ENCODE data around the gene ANKRD27. TPM values are rescaled to one million over a fixed set of nuclear protein-coding genes. Genes with fewer than 3 reads are reported as not detected.
"Not testable (repeated sequence)": the region's sequence is repeated elsewhere in the genome, so short reads cannot be mapped to it uniquely, and the experiment has no call there.

Gene ANKRD27
- total RNA-seq, 4 donors from 2014 or later, result 14.7 to 44.3 (median 34.6) TPM

DNA sequence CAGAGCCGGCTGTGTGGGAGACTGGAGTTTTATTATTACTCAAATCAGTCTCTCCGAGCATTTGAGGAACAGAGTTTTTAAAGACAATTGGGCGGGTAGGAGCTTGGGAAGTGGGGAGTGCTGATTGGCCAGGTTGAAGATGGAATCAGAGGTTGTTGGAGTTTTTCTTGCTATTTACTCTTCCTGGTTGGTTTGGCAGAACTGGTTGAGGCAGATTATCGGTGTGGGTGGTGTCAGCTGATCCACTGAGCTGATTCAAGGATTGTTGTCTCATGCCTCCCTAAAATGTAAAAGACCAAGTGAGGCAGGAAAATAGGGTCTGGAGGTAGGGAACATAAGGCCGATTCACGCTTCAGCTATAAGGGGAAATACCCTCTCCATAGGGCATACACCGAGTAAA, 43.3 kb upstream of the ANKRD27 start:
- no peak for DNase-seq
- Histone ChIP-seq H3K27ac (no peak overlapping the region), H3K36me3 (peaks cover 0 to 4% (median 0%) of the 10 kb centered on the region in 4 donors), H3K9me3 (no peaks in the 10 kb centered on the region), H3K27me3 (no peaks in the 10 kb centered on the region), H3K4me3 (no peak overlapping the region), H3K4me1 (no peaks in the 10 kb centered on the region)
- WGBS, 2 donors (ENCODE audit: low coverage in 1 of 2), result 88 to 92% methylated on average over 3 to 7 of the region's 7 CpGs
- TF ChIP-seq, protein P1, sequence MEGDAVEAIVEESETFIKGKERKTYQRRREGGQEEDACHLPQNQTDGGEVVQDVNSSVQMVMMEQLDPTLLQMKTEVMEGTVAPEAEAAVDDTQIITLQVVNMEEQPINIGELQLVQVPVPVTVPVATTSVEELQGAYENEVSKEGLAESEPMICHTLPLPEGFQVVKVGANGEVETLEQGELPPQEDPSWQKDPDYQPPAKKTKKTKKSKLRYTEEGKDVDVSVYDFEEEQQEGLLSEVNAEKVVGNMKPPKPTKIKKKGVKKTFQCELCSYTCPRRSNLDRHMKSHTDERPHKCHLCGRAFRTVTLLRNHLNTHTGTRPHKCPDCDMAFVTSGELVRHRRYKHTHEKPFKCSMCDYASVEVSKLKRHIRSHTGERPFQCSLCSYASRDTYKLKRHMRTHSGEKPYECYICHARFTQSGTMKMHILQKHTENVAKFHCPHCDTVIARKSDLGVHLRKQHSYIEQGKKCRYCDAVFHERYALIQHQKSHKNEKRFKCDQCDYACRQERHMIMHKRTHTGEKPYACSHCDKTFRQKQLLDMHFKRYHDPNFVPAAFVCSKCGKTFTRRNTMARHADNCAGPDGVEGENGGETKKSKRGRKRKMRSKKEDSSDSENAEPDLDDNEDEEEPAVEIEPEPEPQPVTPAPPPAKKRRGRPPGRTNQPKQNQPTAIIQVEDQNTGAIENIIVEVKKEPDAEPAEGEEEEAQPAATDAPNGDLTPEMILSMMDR (IDR thresholded peaks at IDR 0.05), result no peak
- no peak for TF ChIP-seq POLR2AphosphoS5 (IDR thresholded peaks at IDR 0.05)
- TF ChIP-seq EP300 (IDR thresholded peaks at IDR 0.05; ENCODE audit: low read depth), result no peak
- no peak for TF ChIP-seq POLR2A (IDR thresholded peaks at IDR 0.05)
- intact Hi-C loops (cut with DNase I; ENCODE audit: low total_unique reads), result no loop called here
- in situ Hi-C loops (cut with MboI; ENCODE audit: low pct_ligation_motif_present in 1 of 4, low pct_unique_long_range_greater_than_20kb in 1 of 4, low sequenced_read_pairs in 3 of 4), result no loop called here

DNA sequence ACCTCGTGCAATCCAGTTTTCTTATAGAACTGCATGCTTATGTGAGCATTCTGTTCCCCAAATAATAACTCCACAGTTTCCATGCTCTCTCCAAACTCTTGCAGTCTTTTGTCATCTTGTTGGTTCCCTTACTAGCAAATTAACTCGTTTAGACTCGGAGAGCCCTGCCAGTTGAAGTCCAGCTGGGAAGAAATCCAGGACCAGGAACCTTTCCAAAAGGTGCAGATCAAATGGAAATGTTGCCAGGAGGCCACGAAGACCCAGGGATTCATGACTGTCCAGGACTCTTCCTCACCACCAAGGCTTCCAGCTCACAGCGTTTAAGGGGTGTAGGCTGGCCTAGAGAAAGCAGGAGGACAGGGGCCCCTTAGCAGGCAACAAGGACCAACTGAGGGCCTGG, 42.5 kb upstream of the ANKRD27 start:
- 80 to 89% methylated on average over 2 to 5 of the region's 5 CpGs for WGBS, 2 donors (ENCODE audit: low coverage in 1 of 2)
- Histone ChIP-seq H3K36me3 (peaks cover 0 to 7% (median 0%) of the 10 kb centered on the region in 4 donors), H3K9me3 (no peaks in the 10 kb centered on the region), H3K27ac (no peak overlapping the region), H3K4me1 (no peaks in the 10 kb centered on the region), H3K4me3 (no peak overlapping the region), H3K27me3 (no peaks in the 10 kb centered on the region)
- DNase-seq, result no peak
- TF ChIP-seq EP300 (IDR thresholded peaks at IDR 0.05; ENCODE audit: low read depth) (no peak), POLR2A (IDR thresholded peaks at IDR 0.05) (no peak), POLR2AphosphoS5 (IDR thresholded peaks at IDR 0.05) (no peak)
- TF ChIP-seq, protein P1 (IDR thresholded peaks at IDR 0.05), result no peak
- intact Hi-C loops (cut with DNase I; ENCODE audit: low total_unique reads), result no loop called here
- in situ Hi-C loops (cut with MboI; ENCODE audit: low pct_ligation_motif_present in 1 of 4, low pct_unique_long_range_greater_than_20kb in 1 of 4, low sequenced_read_pairs in 3 of 4), result no loop called here

DNA sequence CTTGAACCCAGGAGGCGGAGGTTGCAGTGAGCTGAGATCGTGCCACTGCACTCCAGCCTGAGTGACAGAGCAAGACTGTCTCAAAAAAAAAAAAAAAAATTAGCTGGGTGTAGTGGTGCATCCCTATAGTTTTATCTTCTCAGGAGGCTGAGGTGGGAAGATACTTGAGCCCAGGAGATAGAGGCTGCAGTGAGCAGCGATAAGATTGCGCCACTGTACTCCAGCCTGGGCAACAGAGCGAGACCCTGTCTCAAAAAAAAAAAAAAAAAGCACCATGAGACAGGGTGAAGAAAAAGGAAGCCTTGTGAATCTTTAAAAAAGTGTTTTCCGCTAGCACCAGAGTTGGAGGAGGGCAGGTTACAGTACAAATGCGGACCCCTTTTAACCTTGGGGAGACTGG, 41.2 kb upstream of the ANKRD27 start:
- H3K4me1 ChIP-seq; H3K9me3 ChIP-seq; intact Hi-C loops (cut with DNase I; ENCODE audit: low total_unique reads); H3K27ac ChIP-seq; H3K27me3 ChIP-seq; H3K4me3 ChIP-seq; in situ Hi-C loops (cut with MboI; ENCODE audit: low pct_ligation_motif_present in 1 of 4, low pct_unique_long_range_greater_than_20kb in 1 of 4, low sequenced_read_pairs in 3 of 4); DNase-seq: not testable (repeated sequence)
- H3K36me3 ChIP-seq, result peaks cover 0 to 17% (median 2%) of the 10 kb centered on the region in 4 donors
- WGBS, 2 donors (ENCODE audit: low coverage in 1 of 2), result 95 to 98% methylated on average over 4 to 7 of the region's 7 CpGs

DNA sequence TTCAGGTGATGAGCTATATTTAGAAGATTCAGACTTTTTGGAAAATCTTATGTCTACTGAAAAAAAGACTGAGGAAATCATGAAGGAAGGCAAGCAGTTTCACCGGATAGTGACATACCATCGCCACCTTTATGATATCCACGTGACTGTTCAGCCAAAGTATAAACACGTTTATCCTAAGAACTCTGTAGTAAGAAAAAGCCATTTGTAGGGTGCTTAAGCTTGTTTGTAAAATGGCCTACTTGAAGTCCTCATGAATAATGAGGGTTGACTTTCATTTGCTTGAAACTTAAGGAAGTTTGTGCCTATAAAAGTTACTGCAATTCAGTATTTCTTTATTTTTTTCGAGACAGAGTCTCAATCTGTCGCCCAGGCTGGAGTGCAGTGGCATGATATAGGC, 36.8 kb upstream of the ANKRD27 start:
- H3K4me3 ChIP-seq, result no peak overlapping the region
- H3K9me3 ChIP-seq, result no peaks in the 10 kb centered on the region
- intact Hi-C loops (cut with DNase I; ENCODE audit: low total_unique reads), result no loop called here
- WGBS, 2 donors (ENCODE audit: low coverage in 1 of 2), result 90 to 100% methylated on average over 4 to 6 of the region's 6 CpGs
- DNase-seq, result no peak
- H3K27me3 ChIP-seq, result no peaks in the 10 kb centered on the region
- H3K36me3 ChIP-seq, result peaks cover 0 to 24% (median 2%) of the 10 kb centered on the region in 4 donors
- no peak for TF ChIP-seq POLR2A (IDR thresholded peaks at IDR 0.05)
- TF ChIP-seq, protein P1 (IDR thresholded peaks at IDR 0.05), result no peak
- TF ChIP-seq POLR2AphosphoS5 (IDR thresholded peaks at IDR 0.05), result no peak
- TF ChIP-seq EP300 (IDR thresholded peaks at IDR 0.05; ENCODE audit: low read depth), result no peak
- no peaks in the 10 kb centered on the region for H3K4me1 ChIP-seq
- no peak overlapping the region for H3K27ac ChIP-seq
- in situ Hi-C loops (cut with MboI; ENCODE audit: low pct_ligation_motif_present in 1 of 4, low pct_unique_long_range_greater_than_20kb in 1 of 4, low sequenced_read_pairs in 3 of 4), result no loop called here

DNA sequence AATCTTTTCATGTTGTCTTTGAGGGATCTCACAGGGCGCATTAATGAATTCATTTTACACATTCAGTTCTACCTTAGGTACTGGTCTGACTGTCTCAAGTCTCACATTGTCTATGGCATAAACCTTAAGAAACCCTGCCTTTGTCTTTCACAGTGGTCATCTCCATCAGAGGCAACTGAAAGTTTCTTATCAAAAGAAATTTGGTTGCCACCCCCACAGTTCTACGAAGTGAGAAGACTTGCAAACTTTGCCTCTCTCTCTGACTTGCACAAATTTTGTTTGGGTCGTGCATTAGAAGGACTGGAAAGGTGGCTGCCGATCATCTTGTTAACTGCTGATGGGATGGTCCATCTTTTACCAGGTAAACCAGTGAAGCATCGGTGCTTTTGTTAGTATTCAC, 34.1 kb upstream of the ANKRD27 start:
- DNase-seq, result no peak
- Histone ChIP-seq H3K36me3 (peaks cover 0 to 32% (median 6%) of the 10 kb centered on the region in 4 donors), H3K4me3 (no peak overlapping the region), H3K27me3 (no peaks in the 10 kb centered on the region), H3K27ac (no peak overlapping the region), H3K4me1 (no peaks in the 10 kb centered on the region), H3K9me3 (peaks cover 4 to 6% of the 10 kb centered on the region in 2 donors)
- intact Hi-C loops (cut with DNase I; ENCODE audit: low total_unique reads), result no loop called here
- TF ChIP-seq, protein P1 (IDR thresholded peaks at IDR 0.05), result no peak
- no peak for TF ChIP-seq POLR2A (IDR thresholded peaks at IDR 0.05)
- no peak for TF ChIP-seq EP300 (IDR thresholded peaks at IDR 0.05; ENCODE audit: low read depth)
- TF ChIP-seq POLR2AphosphoS5 (IDR thresholded peaks at IDR 0.05), result no peak
- 86 to 95% methylated on average over 4 to 5 of the region's 5 CpGs for WGBS, 2 donors (ENCODE audit: low coverage in 1 of 2)
- in situ Hi-C loops (cut with MboI; ENCODE audit: low pct_ligation_motif_present in 1 of 4, low pct_unique_long_range_greater_than_20kb in 1 of 4, low sequenced_read_pairs in 3 of 4), result no loop called here
